Measurements from ENCODE around the gene WDFY4. TPM values are rescaled to one million over a fixed set of nuclear protein-coding genes. Genes with fewer than 3 reads are reported as not detected.
A peak's percentile ranks its signal among the peaks of the same experiment; 100 is the strongest.

WDFY4 gene
- total RNA-seq, 4 donors from 2014 or later, result 0.61 to 3.8 (median 0.88) TPM

DNA sequence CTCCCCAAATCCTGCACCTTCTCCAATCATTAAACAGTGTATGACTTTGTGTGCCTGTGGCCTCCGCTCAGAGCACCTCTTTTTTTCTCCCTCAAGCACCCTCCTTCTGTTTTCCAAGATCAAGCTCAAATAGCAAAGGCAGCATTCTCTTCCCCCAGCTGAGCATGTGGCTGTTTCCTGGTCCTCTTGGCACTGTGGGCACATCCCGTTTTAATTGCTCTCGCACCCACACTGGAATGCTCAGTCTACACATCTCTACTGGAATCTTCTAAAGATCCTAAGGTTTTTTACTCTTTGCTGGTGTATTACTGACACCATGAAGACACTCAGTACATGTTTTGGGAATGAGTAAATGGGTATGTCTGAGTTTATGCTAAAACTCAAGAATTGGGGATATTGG lies 107.4 kb downstream of the WDFY4 start:
- WGBS, 2 donors, result 51 to 65% methylated on average over 3 of the region's 3 CpGs
- Histone ChIP-seq H3K27me3 (peaks cover 0 to 36% (median 0%) of the 10 kb centered on the region in 4 donors), H3K36me3 (no peaks in the 10 kb centered on the region), H3K9me3 (no peaks in the 10 kb centered on the region), H3K27ac (peak overlapping the region in 2 of 4 donors; percentile 31 to 41), H3K4me1 (peaks cover 11 to 28% (median 21%) of the 10 kb centered on the region in 3 donors), H3K4me3 (no peak overlapping the region)
- TF ChIP-seq POLR2A (IDR thresholded peaks at IDR 0.05), result no peak
- TF ChIP-seq, protein P1, sequence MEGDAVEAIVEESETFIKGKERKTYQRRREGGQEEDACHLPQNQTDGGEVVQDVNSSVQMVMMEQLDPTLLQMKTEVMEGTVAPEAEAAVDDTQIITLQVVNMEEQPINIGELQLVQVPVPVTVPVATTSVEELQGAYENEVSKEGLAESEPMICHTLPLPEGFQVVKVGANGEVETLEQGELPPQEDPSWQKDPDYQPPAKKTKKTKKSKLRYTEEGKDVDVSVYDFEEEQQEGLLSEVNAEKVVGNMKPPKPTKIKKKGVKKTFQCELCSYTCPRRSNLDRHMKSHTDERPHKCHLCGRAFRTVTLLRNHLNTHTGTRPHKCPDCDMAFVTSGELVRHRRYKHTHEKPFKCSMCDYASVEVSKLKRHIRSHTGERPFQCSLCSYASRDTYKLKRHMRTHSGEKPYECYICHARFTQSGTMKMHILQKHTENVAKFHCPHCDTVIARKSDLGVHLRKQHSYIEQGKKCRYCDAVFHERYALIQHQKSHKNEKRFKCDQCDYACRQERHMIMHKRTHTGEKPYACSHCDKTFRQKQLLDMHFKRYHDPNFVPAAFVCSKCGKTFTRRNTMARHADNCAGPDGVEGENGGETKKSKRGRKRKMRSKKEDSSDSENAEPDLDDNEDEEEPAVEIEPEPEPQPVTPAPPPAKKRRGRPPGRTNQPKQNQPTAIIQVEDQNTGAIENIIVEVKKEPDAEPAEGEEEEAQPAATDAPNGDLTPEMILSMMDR (IDR thresholded peaks at IDR 0.05), result no peak
- no peak for DNase-seq
- intact Hi-C loops (cut with DNase I), result no loop called here

DNA sequence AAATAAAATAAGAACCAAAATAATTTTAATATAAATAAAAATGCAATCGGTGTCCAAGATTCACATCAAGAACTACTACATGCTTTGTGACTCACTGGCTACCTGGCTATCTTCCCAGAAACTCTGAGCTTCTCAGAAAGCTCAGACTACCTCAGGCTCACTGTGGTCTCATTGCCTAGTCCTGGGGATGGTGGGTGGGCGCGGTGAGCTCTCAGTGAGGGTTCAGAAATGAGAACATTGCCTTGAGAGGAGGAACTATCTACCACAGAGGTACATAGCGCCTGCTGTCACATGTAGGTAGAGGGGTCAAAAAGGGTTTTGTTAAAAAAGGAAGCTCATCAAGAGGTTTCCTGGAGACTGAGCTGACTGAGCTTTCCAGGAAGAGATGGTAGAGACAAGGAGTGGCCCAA lies 108.0 kb downstream of the WDFY4 start:
- intact Hi-C loops (cut with DNase I), result no loop called here

DNA sequence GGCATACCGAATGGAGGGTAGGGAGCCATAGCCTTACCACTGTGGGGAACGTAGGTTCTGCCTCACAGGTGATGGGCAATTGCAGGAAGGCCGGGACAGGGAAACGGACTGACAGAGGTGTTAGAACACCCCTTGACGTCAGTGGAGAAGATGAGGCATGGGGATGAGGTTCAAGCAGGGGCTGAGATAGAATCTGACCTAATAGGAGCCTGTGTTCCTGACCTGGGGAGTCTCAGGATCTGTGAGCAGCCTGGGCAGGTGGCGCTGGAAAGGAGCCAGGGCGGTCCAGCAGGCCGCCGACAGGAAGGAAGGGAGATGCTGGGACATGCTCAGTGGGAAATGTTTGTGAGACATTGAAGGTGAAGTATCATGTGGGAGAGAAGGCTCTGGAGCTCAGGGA lies 109.4 kb downstream of the WDFY4 start:
- 61 to 62% methylated on average over 9 of the region's 9 CpGs for WGBS, 2 donors
- peaks cover 0 to 34% (median 0%) of the 10 kb centered on the region in 4 donors for H3K27me3 ChIP-seq
- TF ChIP-seq, protein P1 (IDR thresholded peaks at IDR 0.05), result no peak
- no peak for TF ChIP-seq POLR2A (IDR thresholded peaks at IDR 0.05)
- H3K27ac ChIP-seq, result no peak overlapping the region
- H3K4me1 ChIP-seq, result peaks cover 11 to 36% (median 21%) of the 10 kb centered on the region in 3 donors
- intact Hi-C loops (cut with DNase I), result no loop called here
- DNase-seq, result no peak
- H3K4me3 ChIP-seq, result no peak overlapping the region
- no peaks in the 10 kb centered on the region for H3K36me3 ChIP-seq
- H3K9me3 ChIP-seq, result no peaks in the 10 kb centered on the region

More for the DNA sequence above, 108.0 kb downstream of the WDFY4 start:
- H3K4me1 ChIP-seq, result peaks cover 11 to 28% (median 21%) of the 10 kb centered on the region in 3 donors
- H3K9me3 ChIP-seq, result no peaks in the 10 kb centered on the region
- peaks cover 0 to 36% (median 0%) of the 10 kb centered on the region in 4 donors for H3K27me3 ChIP-seq
- no peak overlapping the region for H3K4me3 ChIP-seq
- peak overlapping the region in 1 of 4 donors; percentile 11 for H3K27ac ChIP-seq
- no peak for DNase-seq
- H3K36me3 ChIP-seq, result no peaks in the 10 kb centered on the region
- WGBS, 2 donors, result 28 to 34% methylated on average over 2 to 4 of the region's 4 CpGs
- TF ChIP-seq, protein P1 (IDR thresholded peaks at IDR 0.05), result no peak
- no peak for TF ChIP-seq POLR2A (IDR thresholded peaks at IDR 0.05)

DNA sequence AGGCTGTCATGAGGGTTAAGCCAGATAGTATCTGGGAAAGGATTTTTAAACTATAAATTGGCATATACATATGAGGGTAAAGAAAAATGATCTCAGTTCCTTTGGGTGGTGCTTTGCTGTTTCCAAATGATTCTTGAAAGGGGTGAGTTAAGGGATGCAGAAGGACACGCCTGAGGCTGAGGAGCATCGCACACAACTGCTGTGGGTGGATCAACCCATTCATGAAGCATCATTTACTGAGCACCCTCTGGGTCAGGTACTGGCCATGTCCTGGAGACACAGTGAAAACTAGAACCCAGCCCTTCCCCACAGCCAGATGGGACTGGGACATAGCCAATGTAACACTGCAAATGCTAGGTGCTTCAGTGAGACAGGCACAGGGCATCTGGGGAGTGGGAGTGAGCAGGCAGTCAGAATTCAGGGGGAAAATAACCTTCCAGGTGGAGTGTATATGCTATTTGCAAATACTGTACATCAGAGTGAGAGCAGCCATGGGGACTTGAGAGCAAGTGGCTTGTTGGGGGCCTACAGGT lies 112.1 kb downstream of the WDFY4 start:
- peaks cover 13 to 41% (median 13%) of the 10 kb centered on the region in 3 donors for H3K4me1 ChIP-seq
- no peak overlapping the region for H3K4me3 ChIP-seq
- intact Hi-C loops (cut with DNase I), result no loop called here
- TF ChIP-seq, protein P1 (IDR thresholded peaks at IDR 0.05), result no peak
- no peak for TF ChIP-seq POLR2A (IDR thresholded peaks at IDR 0.05)
- no peaks in the 10 kb centered on the region for H3K36me3 ChIP-seq
- no peak overlapping the region for H3K27ac ChIP-seq
- DNase-seq, result no peak
- WGBS, 2 donors, result 82 to 93% methylated on average over 2 of the region's 2 CpGs
- H3K9me3 ChIP-seq, result no peaks in the 10 kb centered on the region
- peaks cover 0 to 22% (median 0%) of the 10 kb centered on the region in 4 donors for H3K27me3 ChIP-seq

DNA sequence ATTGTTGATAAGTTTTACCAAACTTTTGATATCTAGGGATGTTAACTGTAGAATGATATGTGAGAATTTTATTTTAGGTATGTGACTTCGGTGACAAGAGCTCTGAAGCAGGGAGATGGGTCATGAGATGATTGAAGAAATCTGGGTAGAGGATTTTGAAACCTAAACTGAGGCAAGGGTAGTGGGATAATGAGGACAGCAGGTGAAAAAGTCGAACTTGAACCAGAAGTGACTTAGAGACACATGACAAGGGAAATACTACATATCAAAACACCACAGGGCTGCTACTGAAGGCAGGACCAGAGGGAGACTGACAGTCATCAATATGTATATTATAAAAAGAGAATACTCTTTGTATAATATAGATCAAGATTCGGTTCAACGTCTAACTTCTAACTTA lies 113.2 kb downstream of the WDFY4 start:
- peaks cover 3 to 31% (median 5%) of the 10 kb centered on the region in 3 donors for H3K4me1 ChIP-seq
- intact Hi-C loops (cut with DNase I), result no loop called here
- no peak overlapping the region for H3K27ac ChIP-seq
- no peak for TF ChIP-seq POLR2A (IDR thresholded peaks at IDR 0.05)
- TF ChIP-seq, protein P1 (IDR thresholded peaks at IDR 0.05), result no peak
- H3K36me3 ChIP-seq, result no peaks in the 10 kb centered on the region
- H3K4me3 ChIP-seq, result no peak overlapping the region
- H3K27me3 ChIP-seq, result peaks cover 0 to 25% (median 0%) of the 10 kb centered on the region in 4 donors
- 75 to 78% methylated on average over 4 of the region's 4 CpGs for WGBS, 2 donors
- H3K9me3 ChIP-seq, result no peaks in the 10 kb centered on the region
- DNase-seq, result no peak
